Transverse colon (tissue), 3 donors: ENCODE measurements around the gene NRP1.

Experiments
- POLR2A ChIP-seq: fragments of 450-650 bp; IDR thresholded peaks from one replicate; pipeline ENCODE4 v1.6.1; 2016; ENCODE audit warnings: antibody characterized with exemption, mild to moderate bottlenecking, moderate library complexity
- TF ChIP-seq, protein P1 (sequence below), 5 experiments: fragments of 200-600 bp in 3 of 5; fragments of 450-650 bp in 2 of 5; sonication (generic) in 3 of 5; IDR thresholded peaks; 1 replicate in 2 of 5; 2 replicates in 3 of 5; pipeline ENCODE4 v1.5.1; 2016 to 2017; ENCODE audit warnings: antibody characterized with exemption in 5 of 5, inconsistent platforms in 3 of 5, mild to moderate bottlenecking in 2 of 5, moderate library complexity in 1 of 5

DNA sequence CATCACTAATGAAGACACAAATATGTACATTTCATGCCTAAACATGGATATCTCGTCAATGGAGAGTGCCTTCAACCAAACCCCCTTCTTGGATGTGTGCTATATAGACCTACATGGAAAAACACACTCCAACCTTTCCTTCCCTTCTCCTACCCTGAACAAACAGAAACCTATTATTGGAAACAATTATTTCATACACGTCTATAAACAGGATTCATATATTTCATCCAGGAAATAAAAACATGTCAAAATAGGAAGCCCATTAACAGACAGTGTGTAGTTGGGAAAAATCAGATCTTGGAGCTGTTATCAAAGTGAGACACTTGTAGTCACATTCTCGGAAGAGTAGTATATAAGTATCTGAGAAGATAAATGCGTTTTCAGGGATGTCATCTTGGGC lies 81.1 kb downstream of the NRP1 start:
- no peak for TF ChIP-seq POLR2A
- TF ChIP-seq, protein P1, sequence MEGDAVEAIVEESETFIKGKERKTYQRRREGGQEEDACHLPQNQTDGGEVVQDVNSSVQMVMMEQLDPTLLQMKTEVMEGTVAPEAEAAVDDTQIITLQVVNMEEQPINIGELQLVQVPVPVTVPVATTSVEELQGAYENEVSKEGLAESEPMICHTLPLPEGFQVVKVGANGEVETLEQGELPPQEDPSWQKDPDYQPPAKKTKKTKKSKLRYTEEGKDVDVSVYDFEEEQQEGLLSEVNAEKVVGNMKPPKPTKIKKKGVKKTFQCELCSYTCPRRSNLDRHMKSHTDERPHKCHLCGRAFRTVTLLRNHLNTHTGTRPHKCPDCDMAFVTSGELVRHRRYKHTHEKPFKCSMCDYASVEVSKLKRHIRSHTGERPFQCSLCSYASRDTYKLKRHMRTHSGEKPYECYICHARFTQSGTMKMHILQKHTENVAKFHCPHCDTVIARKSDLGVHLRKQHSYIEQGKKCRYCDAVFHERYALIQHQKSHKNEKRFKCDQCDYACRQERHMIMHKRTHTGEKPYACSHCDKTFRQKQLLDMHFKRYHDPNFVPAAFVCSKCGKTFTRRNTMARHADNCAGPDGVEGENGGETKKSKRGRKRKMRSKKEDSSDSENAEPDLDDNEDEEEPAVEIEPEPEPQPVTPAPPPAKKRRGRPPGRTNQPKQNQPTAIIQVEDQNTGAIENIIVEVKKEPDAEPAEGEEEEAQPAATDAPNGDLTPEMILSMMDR (IDR thresholded peaks at IDR 0.05): no peak
